Measurements from ENCODE around the gene BOD1L1.
"Not testable (repeated sequence)": the region's sequence is repeated elsewhere in the genome, so short reads cannot be mapped to it uniquely, and the experiment has no call there.

DNA sequence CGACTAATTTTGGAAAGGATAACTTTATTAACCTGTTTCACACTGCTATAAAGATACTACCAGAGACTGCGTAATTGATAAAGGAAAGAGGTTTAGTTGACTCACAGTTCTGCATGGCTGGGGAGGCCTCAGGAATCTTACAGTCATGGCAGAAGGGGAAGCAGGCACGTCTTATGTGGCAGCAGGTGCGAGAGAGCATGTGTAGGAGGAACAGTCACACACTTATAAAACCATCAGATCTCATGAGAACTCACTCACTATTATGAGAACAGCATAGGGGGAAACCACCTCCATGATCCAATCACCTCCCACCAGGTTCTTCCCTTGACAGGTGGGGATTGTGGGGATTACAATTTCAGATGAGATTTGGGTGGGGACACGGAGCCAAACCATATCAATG is 67.4 kb downstream of the BOD1L1 start:
- TF ChIP-seq, protein P1, sequence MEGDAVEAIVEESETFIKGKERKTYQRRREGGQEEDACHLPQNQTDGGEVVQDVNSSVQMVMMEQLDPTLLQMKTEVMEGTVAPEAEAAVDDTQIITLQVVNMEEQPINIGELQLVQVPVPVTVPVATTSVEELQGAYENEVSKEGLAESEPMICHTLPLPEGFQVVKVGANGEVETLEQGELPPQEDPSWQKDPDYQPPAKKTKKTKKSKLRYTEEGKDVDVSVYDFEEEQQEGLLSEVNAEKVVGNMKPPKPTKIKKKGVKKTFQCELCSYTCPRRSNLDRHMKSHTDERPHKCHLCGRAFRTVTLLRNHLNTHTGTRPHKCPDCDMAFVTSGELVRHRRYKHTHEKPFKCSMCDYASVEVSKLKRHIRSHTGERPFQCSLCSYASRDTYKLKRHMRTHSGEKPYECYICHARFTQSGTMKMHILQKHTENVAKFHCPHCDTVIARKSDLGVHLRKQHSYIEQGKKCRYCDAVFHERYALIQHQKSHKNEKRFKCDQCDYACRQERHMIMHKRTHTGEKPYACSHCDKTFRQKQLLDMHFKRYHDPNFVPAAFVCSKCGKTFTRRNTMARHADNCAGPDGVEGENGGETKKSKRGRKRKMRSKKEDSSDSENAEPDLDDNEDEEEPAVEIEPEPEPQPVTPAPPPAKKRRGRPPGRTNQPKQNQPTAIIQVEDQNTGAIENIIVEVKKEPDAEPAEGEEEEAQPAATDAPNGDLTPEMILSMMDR (conservative IDR thresholded peaks at IDR 0.05), result not testable (repeated sequence)
- TF ChIP-seq EZH2 (IDR thresholded peaks at IDR 0.05; ENCODE audit: low read depth), result not testable (repeated sequence)

Data from PC-9 (cell line).